ENCODE results near the gene TNFRSF12A. TPM values are rescaled to one million over a fixed set of nuclear protein-coding genes. Genes with fewer than 3 reads are reported as not detected.
A peak's percentile ranks its signal among the peaks of the same experiment; 100 is the strongest.

The TNFRSF12A gene
- total RNA-seq, 1 donor from 2014 or later, result 196 TPM

DNA sequence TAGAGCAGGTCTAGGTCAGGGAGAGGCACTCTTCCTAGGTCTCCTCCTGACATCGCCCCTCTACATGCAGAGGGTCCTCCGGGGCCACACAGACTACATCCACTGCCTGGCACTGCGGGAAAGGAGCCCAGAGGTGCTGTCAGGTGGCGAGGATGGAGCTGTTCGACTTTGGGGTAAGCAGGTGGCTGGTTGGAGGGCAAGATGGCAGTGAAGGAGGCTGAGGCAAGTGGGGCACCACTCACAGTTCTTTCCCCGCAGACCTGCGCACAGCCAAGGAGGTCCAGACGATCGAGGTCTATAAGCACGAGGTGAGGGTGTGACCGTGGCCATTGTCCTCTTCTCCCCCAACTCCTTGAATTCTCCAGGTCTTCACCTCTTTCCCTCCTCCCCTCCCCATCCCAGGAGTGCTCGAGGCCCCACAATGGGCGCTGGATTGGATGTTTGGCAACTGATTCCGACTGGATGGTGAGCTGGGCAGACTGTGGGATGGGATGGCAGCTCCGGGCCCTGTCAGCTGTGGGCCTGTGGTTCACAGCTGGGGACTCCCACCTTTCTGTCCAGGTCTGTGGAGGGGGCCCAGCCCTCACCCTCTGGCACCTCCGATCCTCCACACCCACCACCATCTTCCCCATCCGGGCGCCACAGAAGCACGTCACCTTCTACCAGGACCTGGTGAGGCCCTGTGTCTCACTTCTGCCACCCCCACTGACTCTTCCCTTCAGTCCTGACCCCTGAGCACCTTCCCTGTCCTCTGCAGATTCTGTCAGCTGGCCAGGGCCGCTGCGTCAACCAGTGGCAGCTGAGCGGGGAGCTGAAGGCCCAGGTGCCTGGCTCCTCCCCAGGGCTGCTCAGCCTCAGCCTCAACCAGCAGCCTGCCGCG lies 6.7 kb downstream of the TNFRSF12A start:
- DNase-seq (ENCODE audit: low read depth), result no peak

DNA sequence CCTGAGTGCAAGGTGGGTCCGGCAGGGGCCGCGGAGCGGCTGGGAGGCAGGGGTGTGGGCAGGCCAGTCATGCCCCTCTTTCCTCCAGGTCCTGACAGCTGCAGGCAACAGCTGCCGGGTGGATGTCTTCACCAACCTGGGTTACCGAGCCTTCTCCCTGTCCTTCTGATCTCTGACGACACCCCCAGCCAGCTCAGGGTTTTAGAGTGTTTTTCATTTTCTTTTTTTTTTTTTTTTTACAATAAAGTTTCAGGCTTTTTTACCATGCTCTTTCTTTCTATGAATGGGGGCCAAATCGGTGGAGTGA lies 7.3 kb downstream of the TNFRSF12A start:
- no peak for DNase-seq (ENCODE audit: low read depth)

DNA sequence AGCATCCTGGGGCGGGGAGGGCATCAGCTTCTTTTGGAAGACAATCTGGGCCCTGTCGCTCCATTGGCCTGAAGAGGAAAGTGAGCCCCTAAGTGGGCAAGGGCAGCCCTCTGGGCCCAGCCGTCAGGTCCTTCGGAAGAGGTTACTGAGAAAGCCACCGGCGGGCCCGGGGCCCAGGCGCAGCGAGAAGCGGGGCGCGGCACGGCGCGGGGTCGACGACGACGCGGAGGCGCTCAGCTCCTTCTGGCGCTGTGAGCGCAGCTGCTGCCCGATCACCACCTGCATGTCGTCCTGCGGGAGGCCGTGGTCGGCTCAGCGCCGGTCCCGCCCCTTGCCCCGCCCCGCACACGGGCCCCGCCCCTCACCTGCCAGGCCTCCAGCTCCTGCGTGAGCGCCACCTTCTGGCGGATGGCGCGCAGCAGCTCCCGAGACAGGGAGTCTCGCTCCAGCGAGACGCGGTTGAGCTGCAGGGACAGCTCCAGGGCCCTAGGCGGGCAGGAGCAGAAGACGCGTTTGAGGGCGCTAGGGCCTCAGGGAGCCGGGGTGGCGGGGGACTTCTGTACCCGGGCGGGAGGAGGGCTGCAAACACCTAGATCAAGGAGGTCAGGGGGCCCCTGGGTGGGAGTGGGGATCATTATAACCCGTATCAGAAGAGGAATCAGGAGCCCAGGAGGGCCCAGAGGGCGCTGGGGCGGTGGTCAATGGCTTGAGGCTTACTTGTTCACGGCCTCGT lies 8.0 kb downstream of the TNFRSF12A start:
- peak; percentile 52 for DNase-seq (ENCODE audit: low read depth)

DNA sequence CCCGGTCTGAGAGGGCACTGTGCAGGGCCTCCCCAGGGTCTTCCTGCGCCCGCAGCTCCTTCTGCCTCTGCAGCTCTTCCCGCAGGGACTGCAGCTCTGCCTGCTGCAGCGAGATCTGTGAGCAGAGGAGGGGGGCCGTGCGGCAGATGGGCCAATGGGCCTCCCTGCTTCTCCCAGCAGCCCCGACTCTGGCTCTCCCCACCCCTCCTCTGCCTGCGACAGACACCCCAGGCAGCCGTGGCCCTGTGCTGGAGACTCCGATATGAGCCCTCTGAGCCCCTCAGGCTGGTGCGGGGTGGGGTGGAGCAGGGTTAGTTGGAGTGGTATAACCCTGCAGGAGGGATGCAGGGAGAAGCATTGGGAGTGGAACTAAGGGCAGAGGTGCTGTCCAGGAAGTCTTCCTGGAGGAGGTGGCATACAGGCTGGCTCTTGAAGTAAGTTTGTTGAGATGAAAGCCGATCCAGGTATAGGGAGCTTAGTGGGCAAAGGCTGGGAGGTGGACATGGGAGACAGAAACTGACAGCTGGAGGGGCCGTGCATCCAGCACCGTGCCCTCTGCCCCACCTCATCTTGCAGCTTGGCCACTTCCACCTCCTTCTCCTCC lies 8.7 kb downstream of the TNFRSF12A start:
- DNase-seq (ENCODE audit: low read depth), result no peak

DNA sequence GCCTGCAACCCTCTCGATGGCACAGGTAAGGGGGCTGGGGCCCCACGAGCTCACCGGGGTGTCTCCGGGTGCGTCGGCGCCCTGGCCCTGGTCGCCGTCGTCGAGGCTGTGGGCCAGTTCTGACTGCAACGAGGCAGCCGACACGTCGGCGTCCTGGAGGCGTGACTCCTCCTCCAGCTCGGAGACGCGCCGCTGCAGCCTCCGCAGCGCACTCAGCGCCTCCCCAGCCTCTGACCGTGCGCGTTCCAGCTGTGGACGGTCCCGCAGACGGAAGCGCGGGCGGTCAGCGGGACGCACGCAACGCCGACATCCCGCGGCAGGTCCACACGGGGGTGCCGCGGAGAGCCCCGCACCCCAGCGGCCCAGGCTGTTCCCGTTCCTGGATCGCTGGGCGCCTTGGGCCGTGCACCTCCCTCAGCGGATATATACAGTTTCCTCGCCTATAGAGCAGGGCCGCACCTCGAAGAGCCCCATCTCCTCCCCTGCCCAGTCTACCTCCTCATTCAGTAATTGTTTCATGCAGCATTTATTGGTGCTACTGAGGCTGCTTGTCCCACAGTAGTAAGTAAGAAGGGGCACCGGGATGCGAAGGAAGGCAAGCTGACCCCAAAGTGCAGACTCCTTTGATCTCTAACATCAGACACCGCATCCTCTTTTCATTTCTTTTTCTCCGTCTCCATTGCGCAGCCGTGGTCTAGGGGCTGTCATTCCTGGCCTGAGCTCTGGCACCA lies 9.5 kb downstream of the TNFRSF12A start:
- DNase-seq (ENCODE audit: low read depth), result no peak

DNA sequence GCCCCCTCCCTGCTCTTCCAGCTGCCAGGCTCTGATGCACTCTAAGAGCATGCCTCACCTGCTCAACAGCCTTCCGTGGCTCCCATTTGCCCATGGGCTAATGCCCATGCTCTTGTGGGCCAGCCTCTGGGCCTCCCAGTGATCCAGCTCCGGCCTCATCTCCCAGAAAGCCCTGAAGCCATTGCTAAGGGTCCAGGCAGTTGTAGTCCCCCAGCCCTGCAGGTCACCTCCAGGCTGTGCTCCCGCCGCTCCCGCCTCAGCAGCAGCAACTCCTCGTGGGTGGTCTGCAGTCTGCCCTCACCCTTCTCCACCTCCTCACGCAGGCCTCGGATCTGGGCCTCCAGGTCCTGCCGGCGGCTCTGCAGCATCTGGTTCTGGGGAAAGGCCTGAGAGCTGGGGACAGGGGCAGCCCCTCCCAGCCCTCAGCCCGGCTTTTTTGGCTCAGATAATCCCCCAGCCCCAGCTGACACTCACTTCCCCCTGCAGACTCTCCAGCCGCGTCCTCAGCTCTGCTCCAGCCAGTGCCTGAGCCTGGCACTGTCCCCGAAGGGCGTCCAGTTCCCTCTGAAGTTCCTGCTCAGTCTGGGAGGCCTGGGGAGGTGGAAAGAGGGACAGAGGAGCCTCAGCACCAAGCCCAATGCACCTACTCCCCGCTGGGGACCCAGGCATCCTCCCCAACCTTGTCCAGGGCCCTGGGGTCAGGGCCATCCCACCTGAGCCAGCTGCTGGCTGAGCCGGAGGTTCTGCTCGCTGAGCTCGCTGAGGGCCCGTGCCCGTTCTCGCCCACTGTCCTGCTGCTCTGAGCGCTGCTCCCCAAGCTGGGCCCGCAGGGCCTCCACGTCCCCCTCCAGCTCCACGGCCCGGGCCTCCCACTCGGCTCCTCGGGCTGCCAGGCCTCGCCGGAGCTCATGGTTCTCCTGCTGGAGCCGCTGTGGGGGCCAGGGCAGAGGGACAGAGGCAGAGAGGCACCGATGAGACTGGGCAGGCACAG lies 10.3 kb downstream of the TNFRSF12A start:
- no peak for DNase-seq (ENCODE audit: low read depth)

DNA sequence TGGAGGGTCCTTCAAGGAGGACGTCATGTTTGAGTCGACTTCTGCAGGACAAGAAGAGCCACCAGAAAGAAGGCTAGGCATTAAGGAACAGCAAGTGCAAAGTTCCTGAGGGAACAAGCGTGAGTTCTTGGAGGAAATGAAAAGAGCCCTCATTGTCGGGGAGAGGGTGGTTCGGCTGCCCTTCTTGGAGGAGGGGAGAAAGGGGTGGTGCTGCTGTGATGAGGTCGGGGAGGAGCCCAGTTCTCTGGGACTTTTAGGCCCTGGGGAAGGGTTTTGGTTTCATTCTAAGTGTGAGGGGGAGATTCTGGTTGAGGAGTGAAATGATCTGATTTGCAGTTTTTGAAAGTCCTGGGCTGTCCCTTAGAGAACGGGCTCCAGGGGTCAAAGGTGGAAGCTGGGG lies 12.5 kb downstream of the TNFRSF12A start:
- no peak for DNase-seq (ENCODE audit: low read depth)

DNA sequence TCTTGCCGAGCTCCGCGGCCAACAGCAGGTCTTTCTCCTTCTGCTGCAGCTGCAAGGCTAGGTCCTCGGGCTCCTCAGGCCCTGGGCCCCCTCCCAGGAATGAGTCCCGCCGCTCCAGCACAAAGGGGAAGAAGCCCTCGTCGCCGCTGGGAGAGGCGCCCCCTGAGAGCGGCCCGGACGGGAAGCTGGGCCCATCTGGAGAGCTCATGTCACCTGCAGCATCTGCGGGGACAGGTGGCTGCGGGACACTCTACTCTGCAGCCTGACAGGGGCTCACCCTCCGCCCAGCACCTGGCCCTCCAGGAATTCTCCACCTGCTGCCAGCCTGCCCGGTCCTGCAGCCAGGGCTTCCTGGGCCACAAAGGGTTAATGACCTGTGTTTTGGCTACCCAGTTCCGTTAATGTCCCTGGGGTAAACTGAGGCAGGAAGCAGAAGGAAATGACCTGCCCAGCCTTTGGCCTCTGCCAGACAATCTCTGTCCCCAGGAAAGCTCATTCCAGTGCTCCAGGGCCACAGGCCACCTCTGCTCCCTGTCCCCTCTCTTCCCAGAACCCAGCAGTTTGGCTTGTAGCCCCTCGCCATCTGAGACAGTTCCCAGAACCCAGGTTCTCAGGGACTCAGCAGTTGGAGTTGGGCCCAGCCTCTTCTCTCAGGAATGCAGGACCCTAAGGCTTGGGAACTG lies 15.3 kb downstream of the TNFRSF12A start:
- no peak for DNase-seq (ENCODE audit: low read depth)

DNA sequence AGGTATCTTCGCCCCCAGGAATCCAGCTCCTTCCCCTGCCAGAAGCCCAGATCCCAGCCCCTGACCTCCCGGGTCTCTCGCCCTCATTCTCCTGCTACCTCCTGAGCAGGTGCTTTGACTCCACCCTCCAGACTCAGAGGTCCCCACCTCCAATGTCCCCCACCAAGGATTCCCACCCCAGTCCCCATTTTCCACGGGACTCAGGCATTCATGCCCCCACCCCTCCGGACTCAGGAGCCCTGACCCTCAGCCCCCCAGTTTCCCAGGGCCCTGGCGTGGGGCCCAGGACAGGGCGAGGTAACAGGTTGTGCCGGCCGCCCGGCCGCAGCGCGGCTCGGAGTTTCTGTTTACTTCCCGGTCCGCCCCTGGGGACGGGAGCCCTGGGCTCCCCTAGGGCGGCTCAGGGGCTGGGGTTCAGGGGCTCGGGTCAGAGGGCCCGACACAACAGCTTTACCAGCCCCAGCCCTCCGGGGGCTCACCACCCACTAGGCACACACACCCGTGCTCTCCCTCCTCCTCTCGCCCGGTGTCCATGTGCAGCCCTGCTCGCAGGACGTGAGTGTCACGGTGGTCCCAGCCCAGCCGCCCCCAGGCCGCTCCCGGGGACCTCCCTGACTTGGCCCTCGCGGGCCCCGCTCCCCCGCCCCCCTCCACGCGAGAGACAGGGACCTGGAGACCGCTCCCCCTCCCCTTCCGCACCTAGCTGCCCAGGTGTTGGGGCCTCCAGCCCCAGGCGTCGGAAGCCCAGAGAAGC lies 16.0 kb downstream of the TNFRSF12A start:
- no peak for DNase-seq (ENCODE audit: low read depth)

DNA sequence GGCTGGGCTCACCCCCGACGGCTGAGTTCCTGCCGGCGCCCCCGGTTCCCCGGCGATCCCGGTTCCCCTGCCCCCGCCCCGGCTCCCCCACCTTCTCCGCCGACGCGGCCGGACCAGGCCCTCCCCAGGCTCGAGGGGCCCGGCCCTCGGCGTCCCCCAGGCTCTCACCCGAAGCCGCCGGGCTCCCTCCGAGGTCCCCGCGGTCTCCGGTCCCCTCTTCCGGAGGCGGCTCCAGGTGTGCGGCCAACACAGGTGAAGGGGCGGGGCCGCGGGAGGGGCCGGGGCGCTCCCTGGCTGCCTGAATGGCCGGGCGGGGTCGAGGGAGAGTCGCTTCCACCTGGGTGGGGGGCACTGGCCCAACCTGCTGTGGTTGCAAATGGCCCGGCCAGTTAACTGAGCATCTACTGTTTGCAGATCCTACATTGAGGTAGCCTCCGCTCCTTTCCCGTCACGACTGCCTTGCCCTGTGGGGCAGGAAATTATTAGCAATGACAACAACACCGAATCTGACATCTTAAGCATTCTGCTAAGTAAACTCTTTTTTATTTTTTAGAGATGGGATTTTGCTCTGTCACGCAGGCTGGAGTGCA lies 16.7 kb downstream of the TNFRSF12A start, which contains the start of gene BICDL2:
BICDL2 (minus strand) TSS at position 219 of the 590 bp plus-strand sequence. CDS start 1,448 bp downstream, outside the sequence.
- DNase-seq (ENCODE audit: low read depth), result no peak

DNA sequence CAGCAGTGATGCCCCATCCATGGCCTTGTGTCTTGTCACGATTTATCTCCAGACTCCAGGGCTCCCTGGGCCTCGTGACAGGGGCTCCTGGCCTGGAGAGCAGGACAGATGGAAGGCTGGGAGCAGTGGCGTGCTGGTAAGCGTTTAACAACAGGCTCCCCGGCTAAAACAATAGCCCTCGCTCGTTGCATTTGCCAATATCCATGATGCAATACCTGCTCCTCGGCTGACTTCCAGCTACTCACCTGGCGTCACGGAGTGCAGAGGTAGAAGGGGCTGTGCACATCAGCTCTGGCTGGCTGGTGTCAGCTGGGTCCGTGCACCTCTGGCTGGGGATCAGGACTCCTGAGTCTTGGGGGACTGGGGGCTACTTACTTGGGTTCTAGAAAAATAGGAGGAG lies 18.1 kb downstream of the TNFRSF12A start:
- DNase-seq (ENCODE audit: low read depth), result no peak

DNA sequence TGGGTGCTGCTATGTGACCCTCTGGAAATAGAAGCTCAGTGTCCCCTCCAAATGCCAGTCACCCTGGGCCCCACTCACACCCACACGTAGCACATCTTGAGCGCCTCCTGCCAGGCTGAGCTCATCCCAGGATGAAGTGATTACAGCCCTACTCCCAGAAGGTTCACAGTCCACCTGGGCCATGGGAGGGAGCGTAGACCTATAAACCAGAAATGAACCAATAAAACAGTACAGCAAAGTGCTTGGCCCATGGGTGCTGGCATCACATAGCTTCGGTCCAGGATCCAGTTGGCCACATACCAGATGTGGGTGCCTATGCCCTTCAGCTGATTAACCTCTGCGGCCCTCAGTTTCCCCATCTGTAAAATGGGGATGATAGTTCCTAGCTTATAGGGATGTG lies 18.7 kb downstream of the TNFRSF12A start:
- DNase-seq (ENCODE audit: low read depth), result no peak

DNA sequence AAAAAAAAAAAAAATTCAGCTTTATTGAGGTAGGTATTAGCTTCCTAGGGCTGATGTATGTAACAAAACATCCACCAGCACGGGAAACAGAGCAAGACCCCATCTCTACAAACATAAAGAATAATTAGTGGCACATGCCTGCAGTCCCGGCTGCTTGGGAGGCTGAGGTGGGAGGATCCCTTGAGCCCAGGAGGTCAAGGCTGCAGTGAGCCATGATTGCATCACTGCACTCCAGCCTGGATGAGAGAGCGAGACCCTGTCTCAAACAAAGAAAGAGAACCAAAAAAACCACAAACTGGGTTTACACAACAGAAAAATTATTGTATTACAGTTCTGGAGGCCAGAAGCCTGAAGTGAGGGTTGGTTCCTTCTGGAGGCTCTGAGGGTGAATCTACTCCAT lies 22.2 kb downstream of the TNFRSF12A start:
- no peak for DNase-seq (ENCODE audit: low read depth)

DNA sequence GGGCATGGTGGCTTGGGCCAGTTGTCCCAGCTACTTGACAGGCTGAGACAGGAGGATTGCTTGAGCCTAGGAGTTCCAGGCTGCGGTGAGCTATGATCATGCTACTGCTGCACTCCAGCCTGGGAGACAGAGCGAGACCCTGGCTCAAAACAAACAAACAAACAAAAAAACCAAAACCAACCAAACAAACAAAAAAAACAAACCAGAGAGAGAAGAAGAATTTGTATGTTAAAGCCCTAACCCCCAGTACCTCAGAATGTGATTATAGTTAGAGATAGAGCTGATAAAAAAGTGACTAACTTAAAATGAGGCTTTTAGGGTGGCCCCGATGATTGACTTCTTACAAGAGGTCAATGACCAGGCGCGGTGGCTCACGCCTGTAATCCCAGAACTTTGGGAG lies 24.5 kb downstream of the TNFRSF12A start:
- no peak for DNase-seq (ENCODE audit: low read depth)

DNA sequence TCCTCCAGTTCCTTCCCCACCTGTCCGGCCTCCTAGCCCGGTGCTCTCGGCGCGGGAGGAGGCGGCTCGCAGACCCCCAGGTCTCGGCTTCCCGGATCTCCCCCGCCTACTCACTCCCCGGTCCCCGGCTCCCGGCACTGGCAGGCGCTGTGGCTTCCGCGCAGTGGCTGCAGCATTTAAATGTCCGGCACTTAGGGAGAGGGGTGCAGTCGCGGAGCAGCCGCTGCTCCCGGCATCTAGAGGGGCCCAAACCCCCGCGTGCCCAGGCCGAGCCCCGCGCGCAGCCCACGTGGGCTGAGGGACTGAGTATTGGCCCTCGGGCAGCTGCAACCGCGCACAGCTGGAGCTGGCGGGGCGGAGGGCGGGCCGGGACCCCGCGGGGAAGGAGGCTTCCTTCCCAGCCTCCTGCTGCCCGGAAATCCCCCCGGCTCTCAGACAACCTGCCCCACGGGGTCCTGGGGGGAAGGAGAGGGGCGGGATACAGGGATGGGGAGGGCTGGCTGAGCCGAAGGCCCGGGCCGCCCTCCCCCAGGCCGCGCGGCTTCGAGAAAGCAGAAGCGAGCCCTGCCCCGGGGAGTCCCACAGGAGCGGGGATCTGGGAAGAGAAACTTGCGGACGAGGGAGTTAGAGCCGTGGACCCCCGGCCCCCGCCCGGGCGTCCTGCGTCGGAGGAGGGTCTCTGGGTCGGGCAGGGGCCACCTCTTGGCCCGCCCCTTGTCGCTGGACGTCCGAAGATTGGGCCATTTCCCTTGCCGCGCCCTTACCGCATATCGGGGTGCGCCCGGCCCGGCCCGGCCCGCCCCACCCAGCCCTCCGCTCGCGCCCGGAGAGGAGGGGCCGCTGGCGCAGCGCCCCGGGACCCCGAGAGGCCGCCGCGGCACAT lies 25.8 kb downstream of the TNFRSF12A start, which contains the start of gene MMP25:
MMP25 (plus strand) TSS at position 804 of the 883 bp plus-strand sequence. CDS start 357 bp downstream, outside the sequence.
- no peak for DNase-seq (ENCODE audit: low read depth)

DNA sequence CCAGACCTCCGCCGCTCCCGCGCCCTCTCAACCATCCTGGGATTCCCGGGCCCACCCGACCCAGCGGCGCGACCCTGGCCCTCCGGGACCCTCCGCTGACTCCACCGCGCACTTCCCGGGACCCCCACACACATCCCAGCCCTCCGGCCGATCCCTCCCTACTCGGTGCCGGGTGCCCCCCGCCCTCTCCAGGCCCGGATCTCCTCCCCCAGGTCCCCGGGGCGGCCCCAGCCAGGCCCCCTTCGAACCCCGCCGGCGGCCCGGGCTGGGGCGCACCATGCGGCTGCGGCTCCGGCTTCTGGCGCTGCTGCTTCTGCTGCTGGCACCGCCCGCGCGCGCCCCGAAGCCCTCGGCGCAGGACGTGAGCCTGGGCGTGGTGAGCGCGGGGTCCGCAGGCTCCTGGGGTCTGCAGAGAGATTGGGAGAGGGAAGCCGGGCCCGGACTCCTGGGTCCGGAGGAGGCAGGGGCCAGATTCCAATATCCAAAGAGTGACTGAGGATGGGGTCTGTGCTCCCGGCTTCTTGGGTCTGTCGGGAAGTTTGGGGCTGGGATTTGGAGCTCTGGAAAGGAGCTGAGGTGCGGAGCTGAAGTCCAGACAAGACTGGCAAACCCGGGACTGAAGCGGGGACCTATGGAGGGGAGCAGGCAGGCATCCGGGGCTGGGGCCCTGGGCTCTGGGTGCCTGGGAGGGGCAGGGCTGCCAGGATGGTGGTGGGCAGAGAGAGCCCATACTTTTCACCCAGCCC lies 26.6 kb downstream of the TNFRSF12A start:
- DNase-seq (ENCODE audit: low read depth), result no peak

DNA sequence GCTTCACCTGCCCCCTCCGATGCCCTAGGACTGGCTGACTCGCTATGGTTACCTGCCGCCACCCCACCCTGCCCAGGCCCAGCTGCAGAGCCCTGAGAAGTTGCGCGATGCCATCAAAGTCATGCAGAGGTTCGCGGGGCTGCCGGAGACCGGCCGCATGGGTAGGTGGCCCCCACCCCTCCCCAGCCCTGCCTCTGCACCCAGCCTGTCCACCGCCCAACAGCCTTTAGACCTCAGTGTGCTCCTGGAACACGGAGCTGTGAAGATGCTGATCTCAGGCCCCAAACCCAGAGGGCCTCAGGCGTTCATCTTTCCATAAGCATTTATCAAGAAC lies 27.2 kb downstream of the TNFRSF12A start:
- DNase-seq (ENCODE audit: low read depth), result no peak
